NCI-H2196 (cell line): ENCODE measurements around the gene SLC44A3.

Source experiments
- DNase-seq: peaks from one replicate; lab custom pipeline; 2025; ENCODE audit not compliant: unreplicated experiment; lab: John Stamatoyannopoulos, UW

SLC44A3 gene

DNA sequence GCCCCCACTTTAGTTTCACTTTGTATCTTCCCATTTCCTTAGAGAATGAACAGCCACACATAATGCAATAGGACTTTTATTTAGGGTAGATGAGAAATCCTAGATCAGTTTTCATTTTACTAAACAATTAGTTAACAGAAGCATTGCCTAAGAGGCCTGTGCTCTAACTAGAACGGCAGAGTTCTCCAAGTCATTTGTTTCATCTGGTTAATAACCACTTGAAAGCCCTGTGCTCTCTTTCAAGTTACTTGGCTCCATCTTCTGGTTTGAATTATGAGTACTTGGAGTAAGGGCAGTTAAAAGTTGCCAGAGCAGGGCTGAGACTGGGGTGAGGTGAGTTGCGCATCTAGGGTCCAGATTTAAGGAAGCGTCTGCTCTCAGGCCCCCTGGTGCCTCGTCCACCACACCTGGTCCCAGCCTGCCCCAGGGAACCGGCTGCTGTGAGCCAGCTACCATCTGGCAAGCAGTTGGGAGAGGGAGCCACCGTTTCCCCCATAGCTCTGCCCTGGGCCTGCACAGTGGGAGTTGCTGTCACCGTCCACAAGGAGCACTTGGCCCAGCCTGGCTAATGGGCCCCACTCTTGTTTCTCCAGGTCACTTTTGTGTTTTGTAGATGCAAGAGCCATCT lies 18.1 kb upstream of the SLC44A3 start:
- DNase-seq, result peak; percentile 70

DNA sequence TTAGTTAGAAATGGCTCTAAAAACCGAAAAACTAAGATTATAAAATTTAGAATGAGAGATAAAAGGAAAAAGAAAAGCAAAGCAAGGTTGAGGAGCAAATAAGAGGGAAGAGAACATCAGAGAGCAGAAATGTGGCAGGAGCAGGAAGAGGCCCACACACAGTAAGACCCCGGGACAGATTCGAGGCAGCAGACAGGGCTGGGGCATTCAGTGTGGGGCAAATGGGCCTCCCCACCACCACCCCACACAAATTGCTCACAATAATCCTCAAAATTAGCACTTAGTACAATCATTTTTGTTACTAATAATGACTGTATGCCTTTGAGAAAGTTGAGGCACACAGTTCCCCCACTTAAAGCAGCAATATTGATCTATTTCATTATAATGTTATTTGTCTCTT lies 17.1 kb upstream of the SLC44A3 start:
- DNase-seq, result no peak

DNA sequence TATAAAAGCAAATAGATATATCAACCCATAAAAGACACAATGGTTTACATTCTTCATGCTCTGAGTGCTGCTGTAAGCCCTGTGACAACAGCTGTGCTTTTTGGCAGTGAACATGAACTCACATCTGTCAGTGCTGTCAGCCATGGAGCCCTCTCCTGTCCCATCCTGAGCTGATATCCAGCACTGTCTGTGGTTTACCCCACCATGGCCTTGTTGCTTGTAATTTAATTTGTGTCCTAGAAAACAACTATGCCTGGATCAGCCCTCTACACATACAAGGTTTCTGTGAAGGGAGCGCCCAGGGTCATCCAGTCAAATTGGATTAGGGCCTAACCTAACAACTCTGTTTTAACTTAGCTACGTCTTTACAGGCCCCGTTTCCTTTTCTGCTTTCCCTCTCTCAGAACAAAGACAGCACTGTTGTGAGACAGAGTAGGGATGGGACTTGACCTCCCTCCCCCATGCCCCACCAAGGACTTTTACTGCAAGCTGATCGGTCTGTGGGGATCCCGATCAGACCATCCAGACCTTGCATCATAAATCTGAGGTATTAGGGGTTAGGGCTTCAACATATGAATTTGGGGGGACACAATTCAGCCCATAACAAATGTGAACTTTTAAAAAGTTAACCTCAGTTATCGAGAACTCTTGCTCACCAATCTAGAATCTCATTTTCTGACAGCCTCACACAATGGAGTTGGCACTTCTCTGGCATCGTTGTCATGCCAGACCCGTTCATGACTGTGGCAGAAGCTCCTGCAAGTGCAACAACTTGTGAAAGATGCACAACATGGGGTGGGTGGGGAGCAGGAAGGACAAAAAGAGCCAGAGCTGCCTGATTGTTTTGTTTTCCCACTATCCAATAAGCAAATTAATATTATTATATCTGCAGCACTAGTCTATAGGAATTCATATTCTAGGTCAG lies 16.4 kb upstream of the SLC44A3 start:
- peak; percentile 8 for DNase-seq

DNA sequence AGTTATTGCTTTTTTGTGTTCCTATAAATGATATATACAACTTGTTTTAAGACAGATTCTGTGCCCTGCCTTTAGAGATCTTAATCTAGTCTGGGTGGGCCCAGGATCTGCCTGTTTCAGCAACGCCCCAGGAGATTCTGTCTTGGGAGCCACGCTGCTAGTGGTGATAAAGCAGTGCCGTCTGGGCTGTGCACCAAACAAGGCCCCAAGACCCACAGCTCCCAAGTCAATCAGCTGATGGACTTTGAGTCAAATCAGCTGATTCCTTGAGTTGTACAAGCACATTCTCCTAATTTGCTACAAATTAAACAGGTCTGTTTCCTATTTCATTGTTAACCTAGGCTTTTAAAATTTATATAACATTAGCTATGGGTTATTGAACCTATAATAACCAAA lies 15.7 kb upstream of the SLC44A3 start:
- DNase-seq, result no peak

DNA sequence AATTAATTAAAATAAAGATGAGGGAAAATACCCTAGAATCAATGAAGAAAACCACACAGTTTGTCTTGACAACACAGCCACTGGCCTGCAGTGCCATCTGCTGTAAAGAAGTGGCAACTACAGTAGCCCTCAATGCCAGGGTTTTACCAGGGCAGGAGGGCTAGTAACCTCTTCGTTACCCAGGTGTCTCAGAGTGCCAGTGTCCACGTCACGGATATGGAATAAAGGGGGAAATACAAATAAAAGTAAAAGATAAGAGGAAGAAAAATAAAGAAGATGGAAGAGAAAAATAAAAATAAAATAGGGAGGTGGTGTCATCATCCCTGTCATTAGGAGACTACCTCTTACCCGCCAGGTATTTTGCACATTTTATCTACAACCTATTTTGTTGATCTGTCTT lies 14.2 kb upstream of the SLC44A3 start:
- DNase-seq, result peak; percentile 52

DNA sequence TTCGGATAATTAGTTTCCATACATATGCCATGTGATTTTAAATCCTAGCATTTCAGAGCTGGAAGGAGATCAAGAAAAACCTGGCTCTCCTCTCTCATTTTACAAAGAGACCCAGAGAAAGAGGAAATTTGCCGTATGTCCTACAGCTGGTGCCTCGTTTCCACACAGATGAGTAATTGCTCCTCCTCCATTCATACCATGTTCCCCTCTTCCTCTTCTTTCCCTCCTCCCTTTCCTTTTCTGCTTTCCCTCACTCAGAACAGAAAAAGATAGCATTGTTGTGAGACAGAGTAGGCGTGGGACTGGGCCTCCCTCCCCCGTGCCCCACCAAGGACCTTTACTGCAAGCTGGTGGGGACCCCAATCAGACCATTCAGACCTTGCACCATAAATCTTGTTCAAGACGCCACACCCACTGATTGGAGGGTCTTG lies 13.7 kb upstream of the SLC44A3 start:
- DNase-seq, result no peak

DNA sequence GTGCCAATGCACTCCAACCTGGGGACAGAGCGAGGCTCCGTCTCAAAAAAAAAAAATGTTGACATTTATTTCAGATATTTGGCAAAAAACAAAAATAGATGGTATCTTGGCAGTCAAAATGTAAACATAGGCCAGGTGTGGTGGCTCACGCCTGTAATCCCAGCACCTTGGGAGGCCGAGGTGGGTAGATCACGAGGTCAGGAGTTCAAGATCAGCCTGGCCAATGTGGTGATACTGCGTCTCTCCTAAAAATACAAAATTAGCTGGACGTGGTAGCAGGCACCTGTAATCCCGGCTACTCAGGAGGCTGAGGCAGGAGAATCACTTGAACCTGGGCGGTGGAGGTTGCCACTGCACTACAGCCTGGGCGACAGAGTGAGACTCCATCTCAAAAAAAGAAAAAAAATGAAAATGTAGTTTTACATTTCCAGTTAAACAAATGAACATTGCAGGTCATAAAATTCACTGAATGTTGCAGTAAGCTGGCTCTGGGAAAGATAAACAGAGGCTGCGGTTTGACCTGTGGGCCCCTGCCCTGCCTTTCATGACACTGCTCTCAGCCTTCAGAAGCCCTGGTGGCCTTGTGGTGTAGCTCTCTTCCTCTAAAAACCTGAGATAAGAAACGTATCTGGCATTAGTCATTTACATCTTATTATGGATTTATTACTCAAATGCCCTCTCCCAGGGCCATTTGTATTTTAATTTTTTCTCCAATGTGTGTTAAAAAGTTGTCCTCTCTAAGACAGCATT lies 12.2 kb upstream of the SLC44A3 start:
- DNase-seq, result no peak

DNA sequence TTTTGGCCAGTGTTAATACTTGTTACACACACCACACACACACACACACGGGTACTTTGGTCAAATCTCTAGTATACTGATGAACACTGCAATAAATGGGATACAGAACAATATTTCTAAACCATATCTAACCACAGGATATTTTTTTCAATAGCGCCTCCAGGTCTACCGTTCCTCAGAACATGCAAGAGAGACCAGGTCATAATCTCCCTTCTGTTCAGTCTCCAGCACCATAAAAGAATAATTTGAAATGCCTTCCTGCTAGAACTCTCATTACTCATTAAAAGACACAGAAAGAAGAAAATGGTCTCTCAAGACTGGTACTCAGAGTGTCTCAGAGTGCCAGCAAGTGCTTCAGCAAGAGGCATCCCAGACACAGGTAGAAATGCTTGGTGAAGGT lies 11.5 kb upstream of the SLC44A3 start:
- DNase-seq, result no peak

DNA sequence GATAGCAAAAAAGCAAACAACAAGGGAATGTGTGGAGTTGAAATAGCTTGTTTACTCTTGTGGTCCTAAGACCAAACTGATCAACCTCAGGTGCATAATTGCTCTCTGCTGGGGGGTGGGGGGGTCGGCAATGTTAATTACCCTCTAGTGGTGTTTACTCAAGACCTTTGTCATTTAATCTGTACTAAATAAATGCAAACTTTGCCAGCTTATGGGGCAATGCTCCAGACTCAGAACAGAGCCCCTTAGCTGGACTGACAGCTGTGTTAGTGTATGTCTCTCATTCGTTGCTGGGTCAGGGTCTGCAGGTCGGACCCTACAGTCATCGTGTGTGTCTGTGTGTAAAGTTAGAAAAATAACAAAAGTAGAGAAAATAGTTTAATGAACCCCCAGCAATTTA lies 7.2 kb upstream of the SLC44A3 start:
- DNase-seq, result no peak

DNA sequence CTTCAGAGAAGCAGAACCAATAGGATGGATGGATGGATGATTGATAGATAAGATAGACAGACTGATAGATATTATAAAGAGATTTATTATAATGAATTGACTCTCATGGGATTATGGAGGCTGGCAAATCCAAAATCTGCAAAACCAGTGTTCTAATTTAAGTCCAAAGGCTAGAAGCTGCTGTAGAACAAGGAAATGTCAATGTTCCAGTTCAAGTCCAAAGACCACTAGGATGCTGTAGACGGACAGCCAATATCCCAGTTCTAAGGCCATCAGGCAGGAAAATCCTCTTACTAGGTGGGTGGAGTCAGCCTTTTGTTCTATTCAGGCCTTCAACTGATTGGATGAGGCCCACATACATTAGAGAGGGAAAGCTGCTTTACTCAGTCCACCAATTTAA lies 4.1 kb upstream of the SLC44A3 start:
- DNase-seq, result no peak

DNA sequence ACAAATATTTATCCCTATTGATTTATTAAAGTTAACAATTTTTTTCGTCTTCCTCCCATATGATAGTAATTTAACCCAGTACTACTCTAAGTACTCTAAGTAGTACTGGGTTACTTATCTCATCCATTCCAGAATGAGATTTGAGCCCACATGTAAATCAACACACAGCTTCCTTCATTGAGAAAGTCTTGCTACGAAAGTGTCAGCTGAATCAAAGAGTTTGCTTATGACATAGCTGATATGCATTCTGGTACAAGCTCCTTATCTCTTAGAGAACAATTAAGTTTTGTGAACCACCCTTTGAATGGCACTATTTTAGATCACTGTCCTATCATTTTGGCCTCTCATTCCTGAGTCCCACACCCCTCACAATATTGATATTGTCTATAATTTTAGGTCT lies 2.4 kb upstream of the SLC44A3 start:
- no peak for DNase-seq

DNA sequence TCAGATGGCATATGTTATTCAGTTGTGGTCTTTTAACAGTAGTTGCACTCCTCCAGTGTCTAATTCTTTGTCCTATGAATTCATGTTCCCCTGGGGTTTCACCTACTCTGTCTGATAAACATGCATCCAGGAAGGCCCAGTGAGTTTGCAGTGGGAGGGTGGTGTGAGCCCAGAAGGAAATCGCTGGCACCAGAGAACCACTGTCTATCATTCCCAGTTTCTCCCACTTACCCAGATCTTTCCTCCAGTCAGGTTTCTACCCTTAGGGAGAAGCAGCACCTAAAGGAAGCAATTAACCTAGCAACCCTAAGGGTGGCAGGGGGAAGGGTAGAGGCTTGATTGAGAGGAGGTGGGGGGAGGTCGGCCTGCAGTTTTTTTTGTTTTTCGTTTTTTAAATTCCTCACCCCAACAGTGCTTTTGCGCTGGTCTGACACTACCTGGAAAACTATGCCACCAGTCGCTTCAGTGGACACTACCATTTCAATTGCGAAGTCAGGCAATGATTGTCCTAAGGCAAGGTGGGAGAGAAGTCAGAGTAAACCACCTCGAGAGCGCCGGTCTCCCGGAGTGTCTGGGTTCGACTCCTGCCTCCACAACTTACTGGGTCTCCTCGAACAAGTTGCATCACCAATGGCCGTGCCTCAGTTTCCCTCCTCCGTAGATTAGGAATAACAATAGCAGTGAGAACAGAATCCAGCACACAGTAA lies 766 bp upstream of the SLC44A3 start:
- peak; percentile 12 for DNase-seq

DNA sequence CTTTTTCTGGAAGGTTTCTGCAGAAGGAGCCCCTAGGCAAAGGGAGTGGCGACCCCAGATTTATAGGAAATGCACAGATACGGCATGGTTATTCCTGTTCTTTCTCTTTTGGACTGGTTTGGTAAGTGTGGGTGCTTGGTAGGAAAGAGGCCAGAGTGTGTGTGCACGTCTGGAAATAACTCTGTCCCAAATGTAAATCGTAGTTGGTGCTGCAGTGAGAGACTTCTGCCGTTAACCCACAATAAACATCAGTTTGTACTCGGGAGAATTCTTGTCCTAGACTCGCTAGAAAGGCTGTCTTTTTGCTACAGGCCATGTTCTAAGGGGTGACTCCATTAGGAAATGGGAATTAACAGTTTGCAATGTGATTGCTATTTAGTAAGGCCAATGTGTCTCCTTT lies 779 bp downstream of the SLC44A3 start:
- no peak for DNase-seq

DNA sequence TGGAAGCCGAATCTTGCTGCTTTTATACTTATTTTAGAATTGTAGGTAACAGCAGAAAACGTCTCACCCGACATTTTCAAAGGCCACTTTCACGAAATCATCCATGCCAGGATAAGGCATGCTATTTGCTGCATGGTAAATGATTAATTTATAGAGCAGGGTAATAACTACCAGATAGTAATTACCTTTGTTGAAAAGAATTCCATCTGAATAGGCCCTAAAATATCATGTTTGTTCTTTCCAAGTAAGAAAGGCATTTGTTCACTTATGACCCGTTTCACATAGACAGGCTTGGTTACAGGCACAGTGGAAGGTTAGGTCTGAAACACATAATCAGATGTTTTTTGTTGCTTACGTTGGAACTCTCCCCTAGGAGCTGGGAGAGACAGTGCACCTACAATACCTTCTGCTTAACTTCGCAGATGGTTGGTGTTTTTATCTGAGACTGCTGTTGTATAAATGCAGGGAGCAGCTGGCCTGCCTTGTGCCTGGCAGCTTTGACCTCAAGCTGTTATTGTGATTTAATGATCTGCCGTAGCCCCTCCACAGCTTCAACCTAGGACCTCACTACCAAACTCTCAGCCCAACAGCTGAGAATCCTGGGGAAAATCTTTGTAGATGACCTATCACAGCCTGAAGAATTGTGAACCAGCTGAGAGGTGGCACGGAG lies 1.6 kb downstream of the SLC44A3 start:
- no peak for DNase-seq

DNA sequence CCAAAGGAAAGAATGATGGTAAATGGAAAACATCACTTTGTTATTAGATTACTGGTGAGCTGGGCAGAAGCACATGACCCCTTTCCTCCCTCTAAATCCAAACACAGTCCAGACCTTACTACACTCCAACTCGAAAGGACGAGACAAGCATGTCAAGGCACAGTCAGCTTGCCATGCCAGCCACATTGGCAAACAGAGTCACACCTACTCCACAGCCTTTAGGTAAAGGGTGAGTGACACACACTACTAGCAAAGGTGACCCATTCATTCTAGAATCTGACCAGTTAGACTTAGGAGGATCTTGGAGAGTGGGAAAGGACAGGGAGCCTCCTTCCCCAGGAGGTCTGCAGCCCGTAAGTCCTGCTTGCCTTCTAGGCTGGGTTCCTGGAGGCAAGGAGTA lies 3.0 kb downstream of the SLC44A3 start:
- DNase-seq, result no peak

DNA sequence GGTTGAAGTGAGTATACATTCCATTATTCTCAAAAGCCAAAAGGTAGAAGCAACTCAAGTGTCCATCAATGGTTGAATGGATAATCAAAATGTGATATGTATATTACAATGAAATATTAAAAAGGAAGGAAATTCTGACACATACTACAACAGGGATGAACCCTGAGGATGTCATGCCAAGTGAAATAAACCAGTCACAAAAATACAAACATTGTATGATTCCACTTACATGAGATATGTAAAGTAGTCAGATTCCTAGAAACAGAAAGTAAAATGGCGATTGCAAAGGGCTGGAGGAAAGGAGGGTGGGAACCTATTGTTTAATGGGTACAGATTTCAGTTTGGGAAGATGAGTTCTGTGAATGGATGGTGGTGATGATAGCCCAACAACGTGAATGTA lies 5.8 kb downstream of the SLC44A3 start:
- DNase-seq, result no peak

DNA sequence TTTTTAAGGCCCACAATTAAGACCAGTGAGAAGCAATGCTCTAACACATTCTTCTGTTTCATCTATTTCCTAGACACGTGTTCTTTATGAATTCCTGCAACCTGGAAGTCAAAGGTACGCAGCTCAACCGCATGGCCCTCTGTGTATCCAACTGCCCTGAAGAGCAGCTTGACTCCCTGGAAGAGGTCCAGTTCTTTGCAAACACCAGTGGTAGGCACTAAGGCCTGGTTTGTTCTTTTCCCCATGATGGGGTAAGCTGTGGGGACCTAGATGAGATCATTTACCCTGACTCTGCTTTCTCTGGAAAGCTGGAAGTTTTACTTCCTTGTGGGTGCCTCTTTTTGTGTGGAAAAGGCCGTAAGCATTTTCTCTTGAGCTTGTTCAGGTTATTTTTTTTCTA lies 7.3 kb downstream of the SLC44A3 start:
- DNase-seq, result no peak

DNA sequence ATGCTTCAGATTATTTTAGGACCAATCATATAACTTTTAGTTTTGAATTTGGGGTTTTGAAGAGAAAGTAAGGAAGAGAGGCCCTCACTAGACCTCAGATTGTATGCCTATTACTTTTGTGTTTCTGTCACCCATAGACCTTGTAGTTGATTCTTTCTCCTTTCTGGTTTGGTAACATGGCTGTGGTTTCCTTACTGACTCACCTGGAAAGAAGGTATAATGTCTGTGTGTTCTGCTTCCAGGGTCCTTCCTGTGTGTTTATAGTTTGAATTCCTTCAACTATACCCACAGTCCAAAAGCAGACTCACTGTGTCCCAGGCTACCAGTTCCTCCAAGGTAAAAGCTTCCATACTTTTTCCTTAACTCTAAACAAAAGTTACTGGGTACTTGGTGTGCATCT lies 8.1 kb downstream of the SLC44A3 start:
- DNase-seq, result no peak

DNA sequence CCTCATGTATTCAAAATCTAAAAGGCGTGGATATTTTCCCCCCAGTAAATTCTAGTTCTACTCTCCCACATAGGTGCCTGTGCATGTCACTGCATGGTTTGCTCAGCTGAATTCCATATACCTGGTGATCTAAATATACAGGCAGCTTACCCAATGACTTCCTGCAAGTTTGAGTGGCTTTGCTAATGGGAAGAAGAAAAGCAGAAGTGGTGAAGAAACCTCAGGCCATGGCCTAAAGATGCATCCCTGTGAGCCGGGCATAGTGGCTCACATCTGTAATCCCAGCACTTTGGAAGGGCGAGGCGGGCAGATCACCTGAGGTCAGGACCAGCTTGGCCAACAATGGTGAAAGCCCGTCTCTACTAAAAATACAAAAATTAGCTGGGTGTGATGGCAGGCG lies 11.5 kb downstream of the SLC44A3 start:
- no peak for DNase-seq

DNA sequence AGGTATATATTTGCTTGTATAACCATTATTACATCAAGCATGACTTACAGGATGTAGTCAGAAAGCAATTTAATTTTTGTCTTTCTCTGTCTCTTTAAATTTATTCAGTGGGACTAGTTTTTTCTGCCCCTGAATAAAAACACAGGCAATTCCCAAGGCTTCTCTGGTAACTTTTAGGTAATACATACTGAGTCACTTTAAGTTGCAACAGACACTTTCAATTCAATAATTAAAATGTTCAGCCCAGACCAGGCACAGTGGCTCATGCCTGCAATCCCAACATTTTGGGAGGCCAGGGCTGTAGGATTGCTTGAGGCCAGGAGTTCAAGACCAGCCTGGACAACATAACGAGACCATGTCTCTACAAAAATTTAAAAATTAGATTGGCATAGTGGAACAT lies 12.3 kb downstream of the SLC44A3 start:
- DNase-seq, result no peak
